Upper lobe of left lung (tissue), 6 donors: ENCODE measurements around the gene KDSR. TPM values are rescaled to one million over a fixed set of nuclear protein-coding genes. Genes with fewer than 3 reads are reported as not detected.
A peak's percentile ranks its signal among the peaks of the same experiment; 100 is the strongest.

Experiments
- ATAC-seq, 2 donors: fragments of 200-7000 bp; cut with Tn5 transposase; one replicate each; pipeline ENCODE4 v1.9.1; 2022; ENCODE audit warnings: mild to moderate bottlenecking in 2 of 2, moderate library complexity in 2 of 2; ENCODE audit not compliant: low FRiP score in 2 of 2
- DNase-seq, 2 donors: peaks; one replicate each; pipeline ENCODE4 v3.0.0-alpha.2; 2019 to 2020
- H3K27ac ChIP-seq, 4 donors: fragments of 200-600 bp; sonication (generic); one replicate each; pipeline ENCODE4 v1.5.1; 2016 to 2019
- H3K27me3 ChIP-seq, 4 donors: fragments of 200-600 bp; sonication (generic); one replicate each; pipeline ENCODE4 v1.5.1; 2017 to 2019
- H3K36me3 ChIP-seq, 4 donors: fragments of 200-600 bp; sonication (generic); one replicate each; pipeline ENCODE4 v1.5.1; 2016 to 2019
- H3K4me1 ChIP-seq, 4 donors: fragments of 200-600 bp; sonication (generic); one replicate each; pipeline ENCODE4 v1.5.1; 2018 to 2019
- H3K4me3 ChIP-seq, 4 donors: fragments of 200-600 bp; sonication (generic); one replicate each; pipeline ENCODE4 v1.5.1; 2017 to 2019; ENCODE audit warnings: mild to moderate bottlenecking in 2 of 4, moderate library complexity in 1 of 4
- H3K9me3 ChIP-seq, 4 donors: fragments of 200-600 bp; sonication (generic); one replicate each; pipeline ENCODE4 v1.5.1; 2018 to 2019
- EP300 ChIP-seq, 4 donors: sonication (generic); formaldehyde crosslinking; IDR thresholded peaks; one replicate each; pipeline ENCODE4 v1.5.1; 2017; ENCODE audit warnings: antibody characterized with exemption in 4 of 4, control low read depth in 2 of 4
- POLR2A ChIP-seq, 4 donors: fragments of 450-650 bp; IDR thresholded peaks; one replicate each; pipeline ENCODE4 v1.5.1; 2016 to 2017; ENCODE audit warnings: antibody characterized with exemption in 4 of 4, mild to moderate bottlenecking in 2 of 4
- POLR2AphosphoS5 ChIP-seq, 2 donors: sonication (generic); formaldehyde crosslinking; IDR thresholded peaks; one replicate each; pipeline ENCODE4 v1.5.1; 2017; ENCODE audit warnings: antibody characterized with exemption in 2 of 2
- WGBS, 2 donors: methylation state at CpG; one replicate each; pipeline ENCODE4 v1.1.5; 2017 to 2018; 5-methylcytosine and 5-hydroxymethylcytosine counted together
- total RNA-seq, 6 donors: library from RNA; depleted of rRNA in 4 of 6; stranded (reverse); fragments of >200 nt in 4 of 6; gene quantifications; one replicate each; pipeline versions ENCODE4 v1.1.0 to v1.2.1, GENCODE V29; 2016 to 2021
- TF ChIP-seq, protein P1 (sequence below), 6 experiments: fragments of 450-650 bp in 4 of 6; fragments of 200-600 bp in 2 of 6; sonication (generic) in 2 of 6; IDR thresholded peaks; one replicate each; pipeline ENCODE4 v1.5.1; 2016 to 2019; ENCODE audit warnings: antibody characterized with exemption in 6 of 6
- donor health status: DM: no; HTN: no; CAD: no; lungs with moderate emphysema.
- donor health status: DM: no; HTN: yes; CAD: no; lungs with severe emphysema.

KDSR gene
- total RNA-seq, 6 donors from 2014 or later: 26.2 to 68.8 (median 45.2) TPM

GRCh38 chr18:63299837-63300745 lies 66.9 kb downstream of the KDSR start:
- 69 to 72% methylated on average over 5 of the region's 5 CpGs for WGBS, 2 donors
- H3K27ac ChIP-seq: peak overlapping the region in 1 of 4 donors; percentile 9
- peaks cover 0 to 11% (median 0%) of the 10 kb centered on the region in 4 donors for H3K4me1 ChIP-seq
- no peaks in the 10 kb centered on the region for H3K36me3 ChIP-seq
- no peaks in the 10 kb centered on the region for H3K9me3 ChIP-seq
- DNase-seq (no peak), ATAC-seq (no peak)
- no peak overlapping the region for H3K4me3 ChIP-seq
- H3K27me3 ChIP-seq: no peaks in the 10 kb centered on the region
- TF ChIP-seq, protein P1, sequence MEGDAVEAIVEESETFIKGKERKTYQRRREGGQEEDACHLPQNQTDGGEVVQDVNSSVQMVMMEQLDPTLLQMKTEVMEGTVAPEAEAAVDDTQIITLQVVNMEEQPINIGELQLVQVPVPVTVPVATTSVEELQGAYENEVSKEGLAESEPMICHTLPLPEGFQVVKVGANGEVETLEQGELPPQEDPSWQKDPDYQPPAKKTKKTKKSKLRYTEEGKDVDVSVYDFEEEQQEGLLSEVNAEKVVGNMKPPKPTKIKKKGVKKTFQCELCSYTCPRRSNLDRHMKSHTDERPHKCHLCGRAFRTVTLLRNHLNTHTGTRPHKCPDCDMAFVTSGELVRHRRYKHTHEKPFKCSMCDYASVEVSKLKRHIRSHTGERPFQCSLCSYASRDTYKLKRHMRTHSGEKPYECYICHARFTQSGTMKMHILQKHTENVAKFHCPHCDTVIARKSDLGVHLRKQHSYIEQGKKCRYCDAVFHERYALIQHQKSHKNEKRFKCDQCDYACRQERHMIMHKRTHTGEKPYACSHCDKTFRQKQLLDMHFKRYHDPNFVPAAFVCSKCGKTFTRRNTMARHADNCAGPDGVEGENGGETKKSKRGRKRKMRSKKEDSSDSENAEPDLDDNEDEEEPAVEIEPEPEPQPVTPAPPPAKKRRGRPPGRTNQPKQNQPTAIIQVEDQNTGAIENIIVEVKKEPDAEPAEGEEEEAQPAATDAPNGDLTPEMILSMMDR (IDR thresholded peaks at IDR 0.05): no peak
- TF ChIP-seq POLR2A (IDR thresholded peaks at IDR 0.05) (no peak), POLR2AphosphoS5 (IDR thresholded peaks at IDR 0.05) (no peak), EP300 (IDR thresholded peaks at IDR 0.05) (no peak)

DNA sequence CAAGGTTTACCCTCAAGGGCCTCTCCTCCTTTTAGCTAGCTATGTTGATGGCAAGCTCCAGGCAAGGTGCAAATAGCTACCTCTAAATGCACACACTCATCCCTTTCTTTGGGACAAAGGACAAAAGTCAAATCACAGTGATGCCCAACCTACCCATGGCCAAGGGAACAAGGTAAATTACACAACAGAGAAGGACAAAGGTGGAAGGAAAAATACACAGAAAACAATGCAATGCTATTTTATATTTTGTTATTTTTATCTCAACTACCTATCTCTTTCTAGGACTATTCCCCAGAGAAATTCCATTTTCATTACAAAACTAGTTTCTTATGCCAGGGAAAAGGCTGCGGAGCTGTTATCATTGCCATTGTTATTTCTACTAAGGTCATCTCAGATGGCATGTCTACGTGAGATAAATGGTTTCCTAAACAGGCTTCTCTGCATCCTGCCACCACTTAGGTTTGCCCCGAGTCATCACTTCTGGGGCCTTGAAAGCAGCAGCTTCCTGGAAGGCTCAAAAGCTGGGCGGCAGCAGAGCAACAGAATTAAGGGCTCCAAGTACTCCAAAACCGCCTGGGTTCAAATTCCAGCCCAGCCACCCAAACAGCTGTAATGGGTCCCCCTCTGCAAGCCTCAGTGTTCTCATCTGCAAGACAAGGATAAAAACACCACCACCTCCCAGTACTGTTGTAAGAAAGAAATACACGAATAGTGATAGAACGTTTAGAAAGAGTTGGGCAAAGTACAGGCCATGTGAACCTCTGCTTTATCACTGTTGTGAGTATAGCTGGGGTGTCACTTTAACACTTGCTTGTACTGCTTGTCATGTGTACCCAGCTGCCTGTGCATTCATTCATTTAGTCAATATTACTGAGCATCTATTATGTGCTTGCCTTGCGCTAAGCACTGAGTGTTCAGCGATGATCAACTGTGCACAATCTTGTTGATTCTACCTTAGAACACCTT lies 68.3 kb downstream of the KDSR start:
- no peaks in the 10 kb centered on the region for H3K9me3 ChIP-seq
- peak overlapping the region in 1 of 4 donors; percentile 9 for H3K27ac ChIP-seq
- no peak for ATAC-seq
- 64 to 78% methylated on average over 9 of the region's 9 CpGs for WGBS, 2 donors
- H3K27me3 ChIP-seq: no peaks in the 10 kb centered on the region
- no peak for DNase-seq
- no peaks in the 10 kb centered on the region for H3K36me3 ChIP-seq
- H3K4me3 ChIP-seq: no peak overlapping the region
- H3K4me1 ChIP-seq: peaks cover 0 to 11% (median 0%) of the 10 kb centered on the region in 4 donors
- TF ChIP-seq POLR2A (IDR thresholded peaks at IDR 0.05): no peak
- TF ChIP-seq EP300 (IDR thresholded peaks at IDR 0.05): no peak
- TF ChIP-seq, protein P1 (IDR thresholded peaks at IDR 0.05): no peak
- TF ChIP-seq POLR2AphosphoS5 (IDR thresholded peaks at IDR 0.05): no peak

DNA sequence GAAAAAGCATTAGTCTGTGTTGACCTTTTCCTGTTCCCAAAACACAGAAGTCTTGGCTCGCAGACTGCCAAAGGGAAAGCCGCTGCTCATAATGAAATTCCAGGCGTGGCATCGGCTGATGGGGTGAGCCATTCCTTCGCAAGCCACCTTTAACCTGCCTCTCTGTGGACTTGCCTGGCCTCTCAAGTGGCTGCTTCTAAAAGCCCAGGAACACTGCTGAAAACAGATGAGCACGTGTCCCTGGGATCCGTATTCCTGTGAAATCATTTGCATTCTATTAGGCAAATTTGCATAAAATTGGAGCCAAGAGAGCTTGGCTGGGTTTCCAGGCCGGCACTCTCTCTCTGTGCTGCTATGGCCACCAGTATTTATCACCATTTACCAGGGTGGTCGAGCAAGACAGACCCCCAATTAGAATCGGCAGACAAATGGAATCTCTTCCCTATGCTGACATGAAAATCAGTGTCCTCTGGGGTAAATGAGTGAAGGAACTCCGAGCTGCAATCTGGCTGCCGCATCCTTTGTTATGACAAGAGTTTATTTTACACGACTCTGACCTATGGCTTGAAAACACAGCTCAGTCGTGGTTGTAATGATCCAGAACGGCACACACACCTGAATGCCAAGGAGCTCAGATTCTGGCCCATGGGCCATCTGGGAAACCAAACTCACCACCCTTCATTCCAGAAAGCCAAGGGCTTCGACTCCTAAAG lies 69.2 kb downstream of the KDSR start:
- Histone ChIP-seq H3K4me1 (peaks cover 0 to 14% (median 3%) of the 10 kb centered on the region in 4 donors), H3K36me3 (no peaks in the 10 kb centered on the region), H3K9me3 (no peaks in the 10 kb centered on the region), H3K27ac (no peak overlapping the region), H3K27me3 (no peaks in the 10 kb centered on the region), H3K4me3 (no peak overlapping the region)
- TF ChIP-seq EP300 (IDR thresholded peaks at IDR 0.05): no peak
- 68 to 70% methylated on average over 15 to 16 of the region's 16 CpGs for WGBS, 2 donors
- no peak for DNase-seq
- ATAC-seq: no peak

DNA sequence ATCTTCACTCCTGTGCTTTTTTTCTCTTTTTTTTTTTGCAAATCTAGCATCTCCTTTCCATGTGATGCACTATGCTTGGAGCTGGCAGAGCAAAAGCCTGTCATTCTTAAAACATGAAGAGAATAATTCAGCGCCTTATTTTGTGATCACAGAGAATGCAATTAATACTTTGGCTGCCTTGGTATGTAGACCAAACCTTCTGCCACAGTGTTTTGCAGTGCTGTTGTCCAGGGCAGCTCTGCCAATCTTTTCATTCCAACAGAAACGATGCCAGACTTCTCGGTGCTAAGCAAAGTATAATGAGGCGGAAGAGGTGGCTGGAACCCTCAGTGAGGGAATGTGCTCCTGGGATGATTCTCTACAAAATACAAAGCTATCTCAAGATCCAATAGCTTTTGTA lies 73.1 kb downstream of the KDSR start:
- Histone ChIP-seq H3K4me1 (peaks cover 1 to 17% (median 6%) of the 10 kb centered on the region in 4 donors), H3K27ac (no peak overlapping the region), H3K27me3 (no peaks in the 10 kb centered on the region), H3K4me3 (no peak overlapping the region), H3K36me3 (no peaks in the 10 kb centered on the region), H3K9me3 (no peaks in the 10 kb centered on the region)
- WGBS, 2 donors: 86 to 93% methylated on average over 4 of the region's 4 CpGs
- ATAC-seq (no peak), DNase-seq (no peak)
- TF ChIP-seq POLR2AphosphoS5 (IDR thresholded peaks at IDR 0.05): no peak
- TF ChIP-seq, protein P1 (IDR thresholded peaks at IDR 0.05): no peak
- TF ChIP-seq POLR2A (IDR thresholded peaks at IDR 0.05): no peak
- no peak for TF ChIP-seq EP300 (IDR thresholded peaks at IDR 0.05)
